Measurements from ENCODE around the gene ASCL5. TPM values are rescaled to one million over a fixed set of nuclear protein-coding genes. Genes with fewer than 3 reads are reported as not detected.

ASCL5 gene
- total and polyA plus RNA-seq, 7 donors = 0.26 to 0.30 TPM; not detected in 5

DNA sequence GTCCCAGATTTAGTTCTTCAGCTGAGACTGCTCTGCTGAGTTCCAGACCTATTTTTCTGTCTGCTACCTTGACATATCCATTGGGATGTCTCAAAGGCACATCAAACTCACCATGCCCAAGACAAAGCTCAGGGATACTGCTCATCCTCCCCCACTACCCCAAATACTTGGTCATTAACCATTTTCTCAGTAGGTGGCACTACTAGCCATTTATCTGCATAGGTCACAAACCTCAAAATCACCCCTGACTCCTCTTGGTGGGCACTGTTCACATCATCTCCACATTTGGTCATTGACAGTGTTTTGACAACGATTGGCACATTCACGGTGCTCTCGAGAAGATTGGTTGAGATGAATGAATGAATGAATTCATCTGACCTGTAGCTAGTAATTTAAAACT, 46.8 kb downstream of the ASCL5 start:
- intact Hi-C loops (cut with DNase I) = no loop called here

DNA sequence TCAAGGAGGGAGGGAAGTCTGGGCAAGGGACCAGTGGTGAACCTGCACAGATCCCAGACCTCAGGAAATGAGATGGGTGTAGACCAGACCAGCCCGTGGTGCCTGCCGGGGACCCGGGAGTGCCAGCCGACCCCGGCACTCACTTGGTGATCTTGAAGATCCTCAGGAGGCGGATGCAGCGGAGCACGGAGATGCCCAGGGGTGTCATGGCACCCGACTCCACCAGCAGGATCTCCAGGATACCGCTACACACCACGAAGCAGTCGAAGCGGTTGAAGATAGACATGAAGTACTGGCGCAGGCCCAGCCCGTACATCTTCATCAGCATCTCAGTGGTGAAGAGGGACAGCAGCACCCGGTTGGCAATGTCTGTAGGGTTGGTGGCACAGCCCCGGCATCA, 49.2 kb downstream of the ASCL5 start:
- no peaks in the 10 kb centered on the region for H3K27me3 ChIP-seq (ENCODE audit: insufficient read depth in 3 of 3, low read length in 2 of 3)
- H3K4me3 ChIP-seq = no peak overlapping the region
- no peaks in the 10 kb centered on the region for H3K9me3 ChIP-seq
- ATAC-seq = no peak
- intact Hi-C loops (cut with DNase I) = no loop called here
- WGBS, 3 donors = 88 to 92% (median 88%) methylated on average over 17 of the region's 17 CpGs
- H3K4me1 ChIP-seq = no peaks in the 10 kb centered on the region
- H3K36me3 ChIP-seq (ENCODE audit: insufficient read depth in 1 of 2, low read depth in 1 of 2) = peaks cover 0 to 100% of the 10 kb centered on the region in 2 donors
- DNase-seq = no peak
- TF ChIP-seq, protein P1, sequence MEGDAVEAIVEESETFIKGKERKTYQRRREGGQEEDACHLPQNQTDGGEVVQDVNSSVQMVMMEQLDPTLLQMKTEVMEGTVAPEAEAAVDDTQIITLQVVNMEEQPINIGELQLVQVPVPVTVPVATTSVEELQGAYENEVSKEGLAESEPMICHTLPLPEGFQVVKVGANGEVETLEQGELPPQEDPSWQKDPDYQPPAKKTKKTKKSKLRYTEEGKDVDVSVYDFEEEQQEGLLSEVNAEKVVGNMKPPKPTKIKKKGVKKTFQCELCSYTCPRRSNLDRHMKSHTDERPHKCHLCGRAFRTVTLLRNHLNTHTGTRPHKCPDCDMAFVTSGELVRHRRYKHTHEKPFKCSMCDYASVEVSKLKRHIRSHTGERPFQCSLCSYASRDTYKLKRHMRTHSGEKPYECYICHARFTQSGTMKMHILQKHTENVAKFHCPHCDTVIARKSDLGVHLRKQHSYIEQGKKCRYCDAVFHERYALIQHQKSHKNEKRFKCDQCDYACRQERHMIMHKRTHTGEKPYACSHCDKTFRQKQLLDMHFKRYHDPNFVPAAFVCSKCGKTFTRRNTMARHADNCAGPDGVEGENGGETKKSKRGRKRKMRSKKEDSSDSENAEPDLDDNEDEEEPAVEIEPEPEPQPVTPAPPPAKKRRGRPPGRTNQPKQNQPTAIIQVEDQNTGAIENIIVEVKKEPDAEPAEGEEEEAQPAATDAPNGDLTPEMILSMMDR (IDR thresholded peaks at IDR 0.05) = no peak
- no peak overlapping the region for H3K27ac ChIP-seq

More for the DNA sequence above, 46.8 kb downstream of the ASCL5 start:
- 70 to 86% (median 74%) methylated on average over 3 of the region's 3 CpGs for WGBS, 3 donors
- Histone ChIP-seq H3K4me1 (no peaks in the 10 kb centered on the region), H3K4me3 (no peak overlapping the region), H3K27me3 (ENCODE audit: insufficient read depth in 3 of 3, low read length in 2 of 3) (no peaks in the 10 kb centered on the region), H3K36me3 (ENCODE audit: insufficient read depth in 1 of 2, low read depth in 1 of 2) (peaks cover 0 to 100% of the 10 kb centered on the region in 2 donors), H3K27ac (no peak overlapping the region), H3K9me3 (no peaks in the 10 kb centered on the region)
- ATAC-seq (no peak), DNase-seq (no peak)
- TF ChIP-seq, protein P1 (IDR thresholded peaks at IDR 0.05) = no peak

DNA sequence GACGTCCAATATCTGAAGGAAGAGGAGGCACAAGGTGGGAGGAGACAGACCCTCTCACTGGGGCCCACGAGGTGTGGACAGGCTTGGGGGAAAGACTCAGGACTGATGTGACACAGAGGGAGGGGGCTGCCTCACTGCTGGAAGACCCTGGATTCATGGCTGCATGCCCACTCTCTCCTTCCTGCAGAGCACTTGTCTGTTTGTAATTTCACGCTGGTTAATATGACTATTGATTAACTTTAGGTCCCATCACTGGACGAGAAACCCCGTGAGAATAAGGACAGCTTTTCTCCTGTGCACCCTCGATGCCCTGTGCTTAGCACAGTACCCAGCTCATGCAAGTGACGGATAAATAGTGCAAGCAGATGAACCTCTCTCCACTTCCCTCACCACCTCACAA, 49.9 kb downstream of the ASCL5 start:
- no peak for ATAC-seq
- H3K36me3 ChIP-seq (ENCODE audit: insufficient read depth in 1 of 2, low read depth in 1 of 2) = peaks cover 0 to 100% of the 10 kb centered on the region in 2 donors
- intact Hi-C loops (cut with DNase I) = no loop called here
- no peaks in the 10 kb centered on the region for H3K9me3 ChIP-seq
- WGBS, 3 donors = 76 to 80% (median 76%) methylated on average over 7 of the region's 7 CpGs
- H3K4me1 ChIP-seq = no peaks in the 10 kb centered on the region
- no peak overlapping the region for H3K4me3 ChIP-seq
- no peaks in the 10 kb centered on the region for H3K27me3 ChIP-seq (ENCODE audit: insufficient read depth in 3 of 3, low read length in 2 of 3)
- TF ChIP-seq, protein P1 (IDR thresholded peaks at IDR 0.05) = no peak
- no peak for DNase-seq
- H3K27ac ChIP-seq = no peak overlapping the region

DNA sequence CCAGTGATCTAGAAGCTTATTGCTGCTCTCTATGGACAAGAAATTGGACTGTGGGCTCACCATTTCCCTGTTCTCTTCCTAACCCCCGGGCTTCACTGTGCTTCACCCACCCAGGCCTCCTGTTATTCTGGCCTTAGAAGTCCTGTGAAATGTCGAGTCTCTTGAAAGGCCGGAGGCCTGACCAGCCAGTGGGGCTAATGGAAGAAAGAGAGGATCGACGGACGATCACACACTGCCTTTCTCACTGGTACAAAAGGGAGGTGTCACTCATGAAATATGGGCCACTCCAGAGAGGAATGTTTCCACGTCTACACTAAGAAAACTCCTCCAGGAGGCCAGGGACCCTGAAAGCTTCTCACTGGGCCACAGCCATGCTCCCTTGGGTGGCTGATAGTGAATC, 50.9 kb downstream of the ASCL5 start:
- Histone ChIP-seq H3K27ac (no peak overlapping the region), H3K4me1 (no peaks in the 10 kb centered on the region), H3K36me3 (ENCODE audit: insufficient read depth in 1 of 2, low read depth in 1 of 2) (peaks cover 0 to 100% of the 10 kb centered on the region in 2 donors), H3K27me3 (ENCODE audit: insufficient read depth in 3 of 3, low read length in 2 of 3) (no peaks in the 10 kb centered on the region), H3K4me3 (no peak overlapping the region), H3K9me3 (no peaks in the 10 kb centered on the region)
- DNase-seq = no peak
- TF ChIP-seq, protein P1 (IDR thresholded peaks at IDR 0.05) = no peak
- intact Hi-C loops (cut with DNase I) = no loop called here
- 73 to 83% (median 77%) methylated on average over 7 of the region's 7 CpGs for WGBS, 3 donors
- no peak for ATAC-seq

DNA sequence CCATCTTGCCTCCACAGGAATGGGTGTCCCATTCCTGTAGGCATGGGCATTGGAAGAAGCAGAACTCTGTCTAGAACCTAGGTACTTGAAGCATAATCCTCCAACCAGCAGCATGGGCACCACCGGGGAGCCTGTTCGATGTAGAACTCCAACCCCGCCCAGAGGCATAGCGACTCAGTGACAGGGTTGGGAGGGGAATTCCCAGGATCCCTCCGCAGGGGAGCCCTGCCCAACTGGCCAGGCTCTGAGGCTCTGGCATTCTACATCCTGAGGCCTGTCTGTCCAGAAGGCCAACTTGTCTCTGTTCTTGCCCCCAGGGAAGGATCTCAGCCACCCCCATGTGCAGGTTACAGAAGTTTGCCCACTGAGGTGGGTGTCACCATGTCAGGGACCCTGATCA, 53.0 kb downstream of the ASCL5 start:
- WGBS, 3 donors = 67 to 89% (median 87%) methylated on average over 5 of the region's 5 CpGs
- TF ChIP-seq, protein P1 (IDR thresholded peaks at IDR 0.05) = no peak
- ATAC-seq = no peak
- Histone ChIP-seq H3K4me3 (no peak overlapping the region), H3K4me1 (no peaks in the 10 kb centered on the region), H3K27ac (no peak overlapping the region), H3K9me3 (no peaks in the 10 kb centered on the region), H3K27me3 (ENCODE audit: insufficient read depth in 3 of 3, low read length in 2 of 3) (no peaks in the 10 kb centered on the region), H3K36me3 (ENCODE audit: insufficient read depth in 1 of 2, low read depth in 1 of 2) (peaks cover 0 to 100% of the 10 kb centered on the region in 2 donors)
- no peak for DNase-seq
- intact Hi-C loops (cut with DNase I) = no loop called here
